SW480 (cell line): ENCODE results near the gene SMG6.
A peak's percentile ranks its signal among the peaks of the same experiment; 100 is the strongest.
"Not testable (repeated sequence)": the region's sequence is repeated elsewhere in the genome, so short reads cannot be mapped to it uniquely, and the experiment has no call there.

Source experiments
- DNase-seq: peaks from one replicate; pipeline ENCODE4 v3.0.0-alpha.2; 2016; ENCODE audit warnings: low spot score

The SMG6 gene

DNA sequence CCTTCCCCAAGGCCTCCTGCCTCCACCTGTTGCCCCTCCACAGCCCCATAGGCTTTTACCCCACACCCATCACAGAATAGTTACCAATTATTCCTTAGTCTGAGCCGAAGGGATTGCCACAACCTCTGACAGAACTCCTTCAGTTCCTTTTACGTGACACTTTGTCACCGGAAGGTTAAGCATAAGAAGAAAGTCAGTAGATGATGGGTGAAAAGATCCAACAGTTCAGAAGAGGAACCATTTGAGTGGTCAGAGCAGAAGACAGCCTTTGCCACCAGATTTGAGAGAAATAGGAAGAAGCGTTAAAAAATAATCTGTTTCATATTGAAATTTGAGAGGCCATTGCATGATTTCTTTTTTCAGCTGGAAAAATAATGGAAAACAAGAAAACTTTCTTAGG, 1.3 kb upstream of the SMG6 start:
- DNase-seq: no peak

GRCh38 chr17:2302778-2303203, 794 bp downstream of the SMG6 start:
- DNase-seq: peak; percentile 9

DNA sequence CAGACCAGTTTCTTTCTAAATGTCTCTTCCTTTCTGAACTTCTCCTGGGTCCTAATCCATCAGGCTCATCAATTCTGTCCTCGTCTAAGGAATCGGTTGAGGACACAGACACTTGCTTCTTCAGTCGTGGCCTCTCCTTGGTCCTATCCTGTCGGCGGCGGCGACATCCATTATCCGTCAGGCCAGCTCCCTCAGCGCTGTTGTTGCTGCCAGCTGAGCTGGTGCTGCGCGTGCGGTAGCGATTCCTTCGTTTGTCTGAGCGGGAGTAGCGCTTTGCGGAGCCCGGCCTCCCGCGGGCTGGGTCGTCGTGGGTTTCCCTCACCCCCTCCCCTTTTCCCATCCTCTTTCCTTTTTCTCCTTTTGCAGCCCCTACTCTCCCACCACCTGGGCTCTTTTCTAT, 3.8 kb downstream of the SMG6 start:
- no peak for DNase-seq

GRCh38 chr17:2299136-2299535, 4.4 kb downstream of the SMG6 start:
- DNase-seq: no peak

GRCh38 chr17:2297023-2297422, 6.6 kb downstream of the SMG6 start:
- DNase-seq: no peak

DNA sequence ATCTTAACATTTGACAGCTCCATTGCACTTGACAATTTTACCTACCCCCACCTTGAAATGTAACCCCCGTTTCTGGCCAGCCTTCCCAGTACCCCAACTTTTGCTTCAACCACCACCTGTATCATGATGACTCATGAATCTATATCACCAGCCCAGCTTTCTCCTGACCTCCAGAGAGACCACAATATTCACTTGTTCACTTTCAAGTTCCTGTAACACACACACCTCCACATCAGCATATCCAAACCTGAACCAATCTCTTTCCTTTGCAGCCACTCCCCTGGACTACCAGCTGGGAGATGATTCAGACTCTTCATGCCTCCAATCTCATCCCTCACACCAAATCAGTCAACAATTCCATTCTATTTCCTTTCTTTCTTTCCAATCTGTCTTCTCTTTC, 8.0 kb downstream of the SMG6 start:
- peak; percentile 63 for DNase-seq

- no peak for DNase-seq
Observed at GRCh38 chr17:2292100-2292499, 11.5 kb downstream of the SMG6 start.

- DNase-seq: no peak
Observed at GRCh38 chr17:2289878-2290478, 13.6 kb downstream of the SMG6 start.

DNA sequence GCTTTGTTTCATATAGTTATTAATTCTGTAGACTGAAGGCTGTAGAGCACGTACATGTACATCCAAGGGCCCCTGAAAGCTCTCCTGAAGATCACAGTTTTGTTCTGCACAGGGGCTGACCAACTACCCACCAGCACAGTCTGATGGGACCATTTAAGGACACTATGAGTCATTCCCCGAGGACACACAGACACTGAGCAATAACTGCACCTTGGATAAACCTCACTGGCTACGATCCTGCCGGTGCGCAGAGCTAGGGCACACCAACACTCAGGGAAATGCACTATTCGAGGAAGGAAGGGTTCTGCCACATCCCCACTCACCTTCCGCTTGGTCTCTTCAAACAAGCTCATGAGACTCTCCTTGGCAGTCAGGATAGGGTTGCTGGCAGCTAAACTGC, 20.3 kb downstream of the SMG6 start:
- DNase-seq: no peak

DNA sequence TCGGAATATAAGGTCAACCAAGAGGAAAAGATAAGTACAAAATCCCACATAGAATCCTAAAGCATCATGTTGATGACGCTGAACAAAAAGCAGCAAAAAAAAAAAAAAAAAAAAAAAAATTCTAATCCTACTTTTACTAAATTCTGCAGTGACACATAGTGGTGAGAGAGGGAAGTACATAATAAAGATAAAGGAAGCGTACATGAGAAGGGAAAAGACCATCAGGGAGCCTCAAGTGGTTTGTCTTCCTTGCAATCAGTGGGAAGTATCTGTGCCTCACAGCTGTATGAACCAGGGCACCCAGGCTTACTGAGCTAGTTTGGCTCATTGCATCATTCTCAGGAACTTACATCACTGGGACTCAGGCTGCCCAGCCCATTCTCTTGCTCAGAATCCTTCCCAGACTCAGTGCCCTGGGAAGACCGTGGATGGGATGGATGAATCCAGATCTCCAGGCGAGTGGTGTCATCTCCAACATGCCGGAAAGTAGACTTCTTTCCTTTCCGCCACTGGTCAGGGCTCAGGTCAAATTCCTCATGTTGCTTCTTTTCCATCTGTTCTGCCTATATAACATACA, 21.2 kb downstream of the SMG6 start:
- peak; percentile 67 for DNase-seq

DNA sequence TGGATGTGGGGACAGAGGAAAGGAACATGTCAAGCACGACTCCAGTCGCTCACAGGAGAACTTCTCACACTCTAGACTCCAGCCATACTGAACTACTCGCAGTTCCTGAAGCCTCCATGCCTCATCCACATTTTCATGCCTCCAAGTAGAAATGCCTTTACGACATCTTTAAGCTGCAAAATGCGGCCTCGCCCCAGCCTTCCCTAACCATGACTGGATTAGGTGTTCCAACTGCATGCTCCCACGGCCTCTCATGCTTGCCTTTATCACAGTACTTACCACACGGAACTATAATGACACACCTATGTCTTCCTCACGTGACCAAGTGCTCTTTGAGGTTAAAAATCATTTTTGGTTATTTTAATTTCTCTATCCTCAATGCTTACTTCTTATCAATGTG, 23.9 kb downstream of the SMG6 start:
- DNase-seq: no peak

DNA sequence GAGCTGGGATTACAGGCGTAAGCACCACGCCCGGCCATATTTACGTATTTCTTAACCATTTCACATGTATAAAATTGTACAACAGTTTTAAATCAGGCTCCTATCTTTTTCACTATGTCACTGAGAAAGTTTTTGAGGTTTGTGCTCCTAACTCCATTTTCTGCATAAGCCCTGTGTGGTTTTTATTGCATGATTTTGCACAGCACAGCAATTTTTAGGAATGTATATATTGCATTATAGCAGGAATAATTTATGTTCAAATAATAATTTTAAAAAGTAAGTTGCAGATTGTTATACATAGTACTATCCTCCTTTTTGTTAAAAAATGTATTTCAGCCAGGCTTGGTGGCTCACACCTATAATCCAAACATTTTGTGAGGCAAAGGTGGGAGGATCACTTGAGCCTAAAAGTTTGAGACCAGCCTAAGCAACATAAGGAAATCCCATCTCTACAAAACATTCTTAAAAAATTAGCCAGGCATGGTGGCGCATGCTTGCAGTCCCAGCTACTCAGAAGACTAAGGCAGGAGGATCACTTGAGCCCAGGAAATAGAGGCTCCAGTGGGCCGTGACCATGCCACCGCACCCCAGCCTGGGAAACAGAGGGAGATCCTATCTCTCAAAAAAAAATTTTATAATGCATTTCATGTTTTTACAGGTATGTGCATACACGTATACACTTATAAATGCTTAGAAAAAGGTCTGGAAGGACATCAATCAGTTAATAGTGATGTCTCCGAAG, 26.0 kb downstream of the SMG6 start:
- DNase-seq: no peak

- DNase-seq: no peak
Observed at GRCh38 chr17:2275722-2276121, 27.9 kb downstream of the SMG6 start.

GRCh38 chr17:2274414-2274813, 29.2 kb downstream of the SMG6 start:
- DNase-seq: no peak

GRCh38 chr17:2271985-2272702, 31.4 kb downstream of the SMG6 start:
- DNase-seq: no peak

DNA sequence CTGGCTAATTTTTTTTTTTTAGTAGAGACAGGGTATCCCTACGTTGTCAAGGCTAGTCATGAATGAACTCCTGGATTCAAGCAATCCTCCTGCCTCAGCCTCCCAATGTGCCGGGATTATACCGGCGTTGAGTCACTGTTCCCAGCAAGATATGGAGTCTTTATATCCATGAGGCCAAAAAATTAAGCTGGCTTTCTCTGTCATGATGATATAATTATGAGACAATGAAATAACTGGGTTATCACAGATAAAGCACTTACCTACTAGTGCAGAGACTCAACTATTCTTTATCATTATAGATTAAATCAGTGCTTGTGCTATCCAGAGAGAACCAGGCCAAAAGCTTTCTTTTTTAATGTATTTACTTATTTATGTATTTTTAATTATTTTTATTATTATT, 36.2 kb downstream of the SMG6 start:
- DNase-seq: no peak

DNA sequence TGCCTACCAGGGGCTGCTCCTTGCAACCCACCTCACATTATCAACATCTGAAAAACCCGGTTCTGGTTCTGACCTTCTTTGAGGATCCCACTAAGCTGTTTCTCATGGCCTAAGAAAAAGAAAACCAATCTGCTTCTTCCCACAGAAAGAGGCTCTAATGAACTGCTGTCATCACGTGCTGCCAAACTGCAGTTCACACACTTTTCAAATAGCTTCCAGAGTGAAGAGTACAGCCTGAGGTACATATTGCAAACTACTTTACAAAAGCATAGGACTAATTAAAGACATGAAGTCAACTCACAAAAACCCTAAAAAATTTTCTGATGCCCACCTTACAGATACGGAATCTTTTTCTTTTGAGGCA, 36.7 kb downstream of the SMG6 start:
- no peak for DNase-seq

- no peak for DNase-seq
Observed at GRCh38 chr17:2266045-2266864, 37.3 kb downstream of the SMG6 start.

DNA sequence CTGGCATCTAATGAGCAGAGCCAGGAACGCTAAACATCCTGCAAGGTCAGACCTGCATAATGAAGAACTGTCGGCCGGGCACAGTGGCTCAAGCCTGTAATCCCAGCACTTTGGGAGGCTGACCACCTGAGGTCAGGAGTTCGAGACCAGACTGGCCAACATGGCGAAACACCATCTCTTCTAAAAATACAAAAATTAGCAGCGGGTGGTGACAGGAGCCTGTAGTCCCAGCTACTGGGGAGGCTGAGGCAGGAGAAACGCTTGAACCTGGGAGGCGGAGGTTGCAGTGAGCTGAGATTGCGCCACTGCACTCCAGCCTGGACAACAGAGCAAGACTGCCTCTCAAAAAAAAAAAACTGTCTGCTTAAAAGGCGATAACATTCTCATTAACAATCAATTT, 38.4 kb downstream of the SMG6 start:
- not testable (repeated sequence) for DNase-seq

DNA sequence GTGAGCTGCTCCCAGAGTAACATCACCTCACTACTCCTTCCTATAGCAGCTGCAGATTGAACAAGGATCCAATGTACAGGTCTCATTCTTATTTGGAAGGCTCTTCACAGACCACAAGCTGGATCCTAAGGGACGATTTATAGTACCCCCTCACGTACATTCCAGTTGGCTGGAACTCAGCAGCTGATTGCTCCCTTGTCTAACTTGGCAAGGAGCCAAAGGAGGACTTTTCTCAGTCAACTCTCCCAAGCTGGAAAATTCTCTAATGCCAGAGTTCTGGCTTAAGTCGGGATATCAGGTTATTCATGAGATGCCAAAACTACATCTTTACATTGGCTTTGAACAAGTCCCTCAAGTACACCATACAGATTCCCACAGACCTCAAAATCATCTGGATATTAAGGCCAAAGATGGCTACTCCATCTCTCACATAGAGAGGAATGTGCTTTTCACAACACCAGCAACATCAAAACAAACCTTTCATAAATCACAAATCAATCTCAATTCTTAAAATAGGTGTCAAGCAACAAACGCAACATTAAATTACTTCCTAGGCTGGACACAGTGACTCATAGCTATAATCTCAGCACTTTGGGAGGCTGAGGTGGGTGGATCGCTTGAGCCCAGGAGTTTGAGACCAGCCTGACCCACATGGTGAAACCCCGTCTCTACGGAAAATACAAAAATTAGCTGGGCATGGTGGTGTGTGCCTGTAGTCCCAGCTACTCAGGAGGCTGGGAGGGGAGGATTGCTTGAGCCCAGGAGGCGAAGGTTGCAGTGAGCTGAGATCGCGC, 39.3 kb downstream of the SMG6 start:
- DNase-seq: no peak
